Activated CD8-positive, alpha-beta T cell treated with anti-CD3 and anti-CD28 coated beads for 36 hours (primary cell): ENCODE results near the gene NUDT9. TPM values are rescaled to one million over a fixed set of nuclear protein-coding genes. Genes with fewer than 3 reads are reported as not detected.
"Not testable (repeated sequence)": the region's sequence is repeated elsewhere in the genome, so short reads cannot be mapped to it uniquely, and the experiment has no call there.

Source experiments
- ATAC-seq: fragments of 200-7000 bp; cut with Tn5 transposase; one replicate; pipeline ENCODE4 v1.10.0; 2021; ENCODE audit warnings: mild to moderate bottlenecking, moderate library complexity
- CTCF ChIA-PET: fragments of 350-600 bp; sonication (Branson Sonifier 250); formaldehyde crosslinking; loops from one replicate; lab custom pipeline; 2021; ENCODE audit warnings: antibody characterized with exemption; lab: Charles Lee
- POLR2A ChIA-PET: fragments of 350-600 bp; sonication (Branson Sonifier 250); formaldehyde crosslinking; loops from one replicate; lab custom pipeline; 2021; ENCODE audit warnings: antibody characterized with exemption; lab: Charles Lee
- DNase-seq: peaks from one replicate; pipeline ENCODE4 v3.0.0-alpha.2; 2020
- H3K27ac Mint-ChIP-seq: one replicate; pipeline ENCODE4 v1.8.0; 2021; ENCODE audit warnings: mild to moderate bottlenecking, mixed read lengths
- H3K27me3 Mint-ChIP-seq: one replicate; pipeline ENCODE4 v1.8.0; 2021; ENCODE audit warnings: mixed read lengths
- H3K36me3 Mint-ChIP-seq: one replicate; pipeline ENCODE4 v1.8.0; 2021; ENCODE audit warnings: low read depth, mixed read lengths
- H3K4me1 Mint-ChIP-seq: one replicate; pipeline ENCODE4 v1.8.0; 2021; ENCODE audit warnings: low read depth, mixed read lengths
- H3K4me3 Mint-ChIP-seq: one replicate; pipeline ENCODE4 v1.8.0; 2021; ENCODE audit warnings: mild to moderate bottlenecking, moderate library complexity, mixed read lengths
- H3K9me3 Mint-ChIP-seq: one replicate; pipeline ENCODE4 v1.8.0; 2021; ENCODE audit warnings: mixed read lengths
- intact Hi-C: fragments of 100-400 bp; cut with micrococcal nuclease; formaldehyde crosslinking; loops from one replicate; pipeline ENCODE4 v1.10.0; 2022
- total RNA-seq, 2 experiments: library from RNA; stranded (reverse); gene quantifications; one replicate each; pipeline ENCODE4 v1.2.3, GENCODE V29; 2021
- TF ChIP-seq, protein P1 (sequence below): fragments of 200-600 bp; IDR thresholded peaks from one replicate; pipeline ENCODE4 v1.8.0; 2022; ENCODE audit warnings: antibody characterized with exemption, mild to moderate bottlenecking

Gene NUDT9
- total RNA-seq, 2 experiments from 2014 or later = 11.9 to 12.3 TPM

DNA sequence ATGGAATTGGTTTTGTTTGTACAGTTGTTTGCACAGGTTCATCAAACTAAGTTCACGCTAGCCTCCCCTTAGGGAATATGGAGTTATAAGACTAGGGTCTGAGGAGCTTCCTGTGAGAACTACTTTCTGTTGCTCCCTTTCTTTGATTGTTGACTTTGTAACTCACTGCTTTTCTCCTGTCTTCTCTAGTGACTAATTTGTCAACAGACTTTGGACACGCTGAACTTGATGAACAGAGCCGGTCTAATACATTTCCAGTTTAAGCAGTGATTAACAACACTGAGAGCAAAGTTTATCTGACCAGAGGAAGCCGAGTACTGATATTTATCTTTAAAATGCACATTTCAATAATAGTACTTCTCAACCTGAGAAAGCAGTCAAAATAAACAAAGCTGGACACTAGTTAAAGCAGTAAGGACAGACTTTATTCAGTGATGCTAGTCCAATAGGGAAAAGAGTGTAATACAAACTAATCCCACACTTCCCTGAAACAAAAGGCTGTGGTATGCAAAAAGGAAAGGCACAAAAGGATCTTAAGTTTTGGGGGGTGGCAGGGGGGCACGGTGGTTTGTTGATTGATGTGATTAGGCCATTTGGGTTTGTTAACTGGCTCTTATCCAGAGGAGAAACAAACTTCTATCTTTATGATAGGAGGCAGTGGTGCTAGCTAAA is 2.7 kb upstream of the NUDT9 start:
- H3K4me3 Mint-ChIP-seq = no peak overlapping the region

DNA sequence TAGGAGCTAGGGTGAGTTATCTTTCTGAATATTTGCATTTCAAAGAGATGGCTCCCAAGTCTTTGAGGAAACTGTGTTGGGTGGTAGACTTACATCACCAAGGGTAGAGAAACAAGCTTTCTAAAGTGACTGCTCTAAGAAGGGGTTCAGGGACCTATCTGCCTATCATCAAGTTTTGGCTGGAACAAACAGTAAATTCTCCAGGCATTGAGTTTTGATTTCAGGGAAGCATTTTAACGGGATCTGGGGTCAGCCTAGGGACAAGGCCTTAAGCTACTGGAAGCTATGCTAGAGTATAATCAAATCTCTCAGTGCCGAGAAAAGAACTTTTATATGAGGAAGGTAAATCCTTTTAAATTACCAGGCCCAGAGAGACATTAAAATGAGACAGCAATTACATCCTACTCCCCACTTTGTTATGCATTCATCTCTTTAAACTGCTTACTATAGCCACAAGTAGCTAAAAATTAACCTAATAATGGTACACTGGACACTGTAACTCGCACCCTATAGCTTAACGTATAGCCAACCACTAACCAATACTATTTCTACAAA is 2.0 kb upstream of the NUDT9 start:
- POLR2A ChIA-PET = interaction anchor here (0.8 kb wide), 1 partner anchor 29 kb away, joined by 3 read pairs; the partner anchor contains the start of gene HSD17B11
- ATAC-seq = no peak
- Mint-ChIP-seq H3K9me3 (no peaks in the 10 kb centered on the region), H3K4me3 (no peak overlapping the region), H3K4me1 (peaks cover 22% of the 10 kb centered on the region), H3K27me3 (no peaks in the 10 kb centered on the region), H3K27ac (no peak overlapping the region), H3K36me3 (peaks cover 3% of the 10 kb centered on the region)
- no peak for DNase-seq
- intact Hi-C loops = no loop called here
- CTCF ChIA-PET = interaction anchor here (3.0 to 5.8 kb wide), 2 partner anchors 29 to 45 kb away, joined by 14 to 28 read pairs; partner anchors contain the start of gene HSD17B11
- TF ChIP-seq, protein P1, sequence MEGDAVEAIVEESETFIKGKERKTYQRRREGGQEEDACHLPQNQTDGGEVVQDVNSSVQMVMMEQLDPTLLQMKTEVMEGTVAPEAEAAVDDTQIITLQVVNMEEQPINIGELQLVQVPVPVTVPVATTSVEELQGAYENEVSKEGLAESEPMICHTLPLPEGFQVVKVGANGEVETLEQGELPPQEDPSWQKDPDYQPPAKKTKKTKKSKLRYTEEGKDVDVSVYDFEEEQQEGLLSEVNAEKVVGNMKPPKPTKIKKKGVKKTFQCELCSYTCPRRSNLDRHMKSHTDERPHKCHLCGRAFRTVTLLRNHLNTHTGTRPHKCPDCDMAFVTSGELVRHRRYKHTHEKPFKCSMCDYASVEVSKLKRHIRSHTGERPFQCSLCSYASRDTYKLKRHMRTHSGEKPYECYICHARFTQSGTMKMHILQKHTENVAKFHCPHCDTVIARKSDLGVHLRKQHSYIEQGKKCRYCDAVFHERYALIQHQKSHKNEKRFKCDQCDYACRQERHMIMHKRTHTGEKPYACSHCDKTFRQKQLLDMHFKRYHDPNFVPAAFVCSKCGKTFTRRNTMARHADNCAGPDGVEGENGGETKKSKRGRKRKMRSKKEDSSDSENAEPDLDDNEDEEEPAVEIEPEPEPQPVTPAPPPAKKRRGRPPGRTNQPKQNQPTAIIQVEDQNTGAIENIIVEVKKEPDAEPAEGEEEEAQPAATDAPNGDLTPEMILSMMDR = no peak

More for the DNA sequence above, 2.7 kb upstream of the NUDT9 start:
- ChIA-PET POLR2A (interaction anchor here (0.8 kb wide), 1 partner anchor 29 kb away, joined by 3 read pairs; the partner anchor contains the start of gene HSD17B11), CTCF (interaction anchor here (5.8 kb wide), 1 partner anchor 44 kb away, joined by 28 read pairs; no protein-coding TSS in a partner anchor)
- DNase-seq (no peak), ATAC-seq (no peak)
- intact Hi-C loops = no loop called here
- Mint-ChIP-seq H3K4me1 (peaks cover 15% of the 10 kb centered on the region), H3K36me3 (peaks cover 3% of the 10 kb centered on the region), H3K27me3 (no peaks in the 10 kb centered on the region), H3K9me3 (no peaks in the 10 kb centered on the region), H3K27ac (no peak overlapping the region)
- TF ChIP-seq, protein P1 = no peak

DNA sequence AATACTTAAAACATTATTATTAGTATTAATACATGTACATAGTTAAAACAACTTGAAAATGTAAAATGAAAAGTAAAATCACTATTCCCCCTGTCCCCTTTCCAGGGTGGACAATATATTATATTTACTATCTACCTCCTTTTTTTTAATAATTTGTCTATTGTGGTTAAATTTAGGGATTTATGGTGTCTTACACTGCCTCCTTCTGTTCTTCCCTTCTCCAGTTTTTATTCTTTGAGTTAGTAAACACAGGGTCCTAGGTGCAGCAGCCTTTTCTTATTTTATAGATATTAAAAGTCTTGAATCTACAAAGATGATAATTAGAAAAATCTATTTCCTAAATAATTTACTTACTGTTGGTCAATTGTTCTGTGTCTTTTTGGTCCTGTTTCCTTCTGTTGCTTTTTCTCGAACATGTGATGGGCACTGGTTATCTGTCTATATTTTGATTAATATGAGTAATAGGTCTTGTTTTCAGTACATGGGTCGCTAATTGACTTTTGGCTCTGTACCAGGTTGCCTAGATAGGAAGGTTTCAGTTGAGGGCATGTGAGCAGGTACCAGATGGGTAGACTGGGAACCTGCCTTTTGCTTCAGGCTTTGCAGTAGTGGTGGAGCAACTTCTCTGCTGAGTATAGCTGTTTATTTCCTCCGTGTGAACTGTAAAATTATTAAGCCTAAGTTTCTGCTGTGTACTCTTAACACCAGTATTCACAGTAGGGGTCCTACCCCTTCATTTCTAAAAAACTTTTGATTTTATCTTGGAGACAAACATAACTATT is 1.1 kb downstream of the NUDT9 start:
- H3K4me1 Mint-ChIP-seq = peaks cover 31% of the 10 kb centered on the region
- POLR2A ChIA-PET = interaction anchor here (2.3 kb wide), 1 partner anchor 33 kb away, joined by 22 read pairs; the partner anchor contains the start of gene HSD17B11
- TF ChIP-seq, protein P1 = no peak

DNA sequence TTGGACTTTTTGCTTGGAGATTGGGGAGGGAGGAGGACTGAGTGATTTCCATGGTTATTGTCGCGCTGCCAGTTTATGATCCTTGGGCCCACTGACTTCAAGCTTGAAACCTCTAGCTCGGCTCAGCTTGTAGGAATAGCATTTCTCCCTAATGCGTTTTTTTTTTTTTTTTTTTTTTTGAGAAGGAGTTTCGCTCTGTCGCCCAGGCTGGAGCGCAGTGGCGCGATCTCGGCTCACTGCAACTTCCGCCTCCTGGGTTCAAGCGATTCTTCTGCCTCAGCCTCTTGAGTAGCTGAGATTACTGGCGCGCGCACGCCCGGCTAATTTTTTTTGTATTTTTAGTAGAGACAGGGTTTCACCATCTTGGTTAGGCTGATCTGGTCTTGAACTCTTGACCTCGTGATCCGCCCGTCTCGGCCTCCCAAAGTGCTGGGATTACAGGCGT is 1.7 kb downstream of the NUDT9 start:
- POLR2A ChIA-PET, ATAC-seq, DNase-seq, H3K9me3 Mint-ChIP-seq, H3K27ac Mint-ChIP-seq, intact Hi-C loops, H3K27me3 Mint-ChIP-seq, H3K36me3 Mint-ChIP-seq: not testable (repeated sequence)
- Mint-ChIP-seq H3K4me1 (peaks cover 31% of the 10 kb centered on the region), H3K4me3 (peak overlapping the region; percentile 92)
- CTCF ChIA-PET = interaction anchor here (5.8 kb wide), 1 partner anchor 49 kb away, joined by 28 read pairs; no protein-coding TSS in a partner anchor

More for the DNA sequence above, 1.1 kb downstream of the NUDT9 start:
- ATAC-seq (no peak), DNase-seq (no peak)
- peak overlapping the region; percentile 92 for H3K4me3 Mint-ChIP-seq
- intact Hi-C loops = loop anchor here (2.0 kb wide), 1 partner anchor 33 kb away; the partner anchor contains the start of gene HSD17B11
- CTCF ChIA-PET = interaction anchor here (2.7 to 5.8 kb wide), 3 partner anchors 16 to 48 kb away, joined by 7 to 28 read pairs (median 14); partner anchors contain the start of gene HSD17B11
- H3K36me3 Mint-ChIP-seq = peaks cover 3% of the 10 kb centered on the region
- no peaks in the 10 kb centered on the region for H3K9me3 Mint-ChIP-seq
- H3K27ac Mint-ChIP-seq = peak overlapping the region; percentile 55
- no peaks in the 10 kb centered on the region for H3K27me3 Mint-ChIP-seq

DNA sequence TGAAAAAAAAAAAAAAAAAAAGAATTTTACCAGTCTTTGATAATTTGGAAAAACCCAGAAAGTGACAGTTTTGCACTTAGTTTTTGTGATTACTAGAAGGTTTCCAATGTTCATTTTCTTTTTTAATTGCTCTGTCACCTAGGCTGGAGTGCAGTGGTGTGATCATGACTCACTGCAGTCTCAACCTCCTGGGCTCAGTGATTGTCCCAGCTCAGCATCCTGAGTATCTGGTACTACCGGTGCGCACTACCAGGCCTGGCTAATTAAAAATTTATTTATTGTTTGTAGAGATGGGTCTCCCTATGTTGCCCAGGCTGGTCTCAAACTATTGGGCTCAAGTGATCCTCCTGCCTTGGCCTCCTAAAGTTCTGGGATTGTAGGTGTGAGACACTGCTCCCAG is 3.3 kb downstream of the NUDT9 start:
- Mint-ChIP-seq H3K36me3 (peaks cover 3% of the 10 kb centered on the region), H3K4me1 (peaks cover 42% of the 10 kb centered on the region), H3K4me3 (no peak overlapping the region), H3K27me3 (no peaks in the 10 kb centered on the region), H3K27ac (no peak overlapping the region), H3K9me3 (no peaks in the 10 kb centered on the region)
- TF ChIP-seq, protein P1 = no peak
- DNase-seq (peak; percentile 19), ATAC-seq (no peak)
- CTCF ChIA-PET = interaction anchor here (1.2 kb wide), 1 partner anchor 50 kb away, joined by 3 read pairs; no protein-coding TSS in a partner anchor
- POLR2A ChIA-PET = no interaction called here
- intact Hi-C loops = no loop called here
